HG03045 (cell line): ENCODE results near the gene TADA3.

Source experiments
- ATAC-seq: cut with Tn5 transposase; IDR thresholded peaks from one replicate; pipeline ENCODE4 v1.9.1; 2021; ENCODE audit warnings: mild to moderate bottlenecking, moderate library complexity; ENCODE audit not compliant: unreplicated experiment

Gene TADA3, protein sequence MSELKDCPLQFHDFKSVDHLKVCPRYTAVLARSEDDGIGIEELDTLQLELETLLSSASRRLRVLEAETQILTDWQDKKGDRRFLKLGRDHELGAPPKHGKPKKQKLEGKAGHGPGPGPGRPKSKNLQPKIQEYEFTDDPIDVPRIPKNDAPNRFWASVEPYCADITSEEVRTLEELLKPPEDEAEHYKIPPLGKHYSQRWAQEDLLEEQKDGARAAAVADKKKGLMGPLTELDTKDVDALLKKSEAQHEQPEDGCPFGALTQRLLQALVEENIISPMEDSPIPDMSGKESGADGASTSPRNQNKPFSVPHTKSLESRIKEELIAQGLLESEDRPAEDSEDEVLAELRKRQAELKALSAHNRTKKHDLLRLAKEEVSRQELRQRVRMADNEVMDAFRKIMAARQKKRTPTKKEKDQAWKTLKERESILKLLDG

GRCh38 chr3:9792405-9793160 is at the start of gene TADA3, which contains the start of gene ARPC4:
TADA3 (minus strand) TSS chr3:9792473; CDS start chr3:9791466, 1,007 bp downstream.
ARPC4 (plus strand) TSS chr3:9793082; CDS start chr3:9793122, 40 bp downstream.
- ATAC-seq = peak; percentile 83

DNA sequence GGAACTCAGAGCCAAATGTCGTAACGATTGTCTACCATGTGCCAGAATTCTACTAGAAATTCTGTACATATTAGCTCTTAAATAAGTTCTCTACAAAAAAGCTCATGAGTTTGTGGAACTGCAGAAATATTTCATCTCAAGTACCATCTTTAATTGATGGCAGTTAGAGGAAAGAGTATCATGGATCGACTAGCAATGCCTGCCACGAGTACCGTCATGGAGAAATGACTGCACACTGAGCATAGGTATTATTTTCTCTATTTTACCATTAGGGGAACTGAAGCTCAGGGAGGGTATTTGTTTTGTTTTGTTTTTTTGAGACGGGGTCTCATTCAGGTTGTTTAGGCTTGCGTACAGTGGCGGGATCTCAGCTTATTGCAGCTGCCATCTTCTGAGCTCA is 48.7 kb upstream of the TADA3 start:
- no peak for ATAC-seq

GRCh38 chr3:9838856-9839255 is 46.6 kb upstream of the TADA3 start:
- ATAC-seq = no peak

- no peak for ATAC-seq
Observed at GRCh38 chr3:9837701-9838582, 45.7 kb upstream of the TADA3 start.

DNA sequence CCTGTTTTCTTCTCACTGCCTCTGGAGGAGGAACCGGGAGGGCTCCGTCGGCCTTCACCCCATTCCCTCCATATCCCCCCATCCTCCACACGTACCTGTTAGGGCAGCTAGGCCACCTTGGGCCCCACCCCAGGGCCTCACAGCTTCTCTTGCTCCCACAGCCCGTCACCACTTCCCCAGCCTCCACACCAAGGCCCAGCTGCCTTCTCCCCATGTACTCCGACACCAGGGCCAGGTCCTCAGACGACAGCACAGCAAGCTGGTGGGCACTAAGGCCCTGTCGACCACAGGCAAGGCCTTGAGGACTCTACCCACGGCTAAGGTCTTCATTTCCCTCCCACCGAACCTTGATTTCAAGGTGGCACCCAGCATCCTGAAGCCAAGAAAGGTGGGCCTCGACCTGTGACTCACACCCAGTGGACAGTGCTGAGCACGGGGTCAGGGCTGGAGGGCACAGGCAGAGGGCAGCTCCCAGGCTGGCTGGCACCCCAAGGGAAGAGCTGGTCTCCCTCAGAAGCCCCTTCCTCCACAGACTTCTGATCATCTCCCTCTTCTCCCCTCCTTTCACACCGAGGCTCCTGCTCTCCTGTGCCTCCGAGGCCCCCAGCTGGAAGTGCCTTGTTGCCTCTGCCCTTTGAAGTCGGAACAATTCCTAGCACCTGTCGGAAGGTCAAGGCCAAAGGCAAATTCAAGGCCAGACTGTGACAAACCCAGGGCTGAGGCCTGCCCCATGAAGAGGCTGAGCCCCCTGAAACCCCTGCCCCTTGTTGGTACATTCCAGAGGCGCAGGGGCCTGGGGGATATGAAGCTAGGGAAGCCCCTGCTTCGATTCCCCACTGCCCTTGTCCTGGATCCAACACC is 42.5 kb upstream of the TADA3 start:
- no peak for ATAC-seq

GRCh38 chr3:9833078-9833477 is 40.8 kb upstream of the TADA3 start:
- no peak for ATAC-seq

GRCh38 chr3:9831253-9831652 is 39.0 kb upstream of the TADA3 start:
- no peak for ATAC-seq

- ATAC-seq = no peak
Observed at GRCh38 chr3:9828801-9829755, 36.8 kb upstream of the TADA3 start.

- no peak for ATAC-seq
Observed at GRCh38 chr3:9826815-9827573, 34.7 kb upstream of the TADA3 start.

- no peak for ATAC-seq
Observed at GRCh38 chr3:9825451-9826040, 33.3 kb upstream of the TADA3 start.

DNA sequence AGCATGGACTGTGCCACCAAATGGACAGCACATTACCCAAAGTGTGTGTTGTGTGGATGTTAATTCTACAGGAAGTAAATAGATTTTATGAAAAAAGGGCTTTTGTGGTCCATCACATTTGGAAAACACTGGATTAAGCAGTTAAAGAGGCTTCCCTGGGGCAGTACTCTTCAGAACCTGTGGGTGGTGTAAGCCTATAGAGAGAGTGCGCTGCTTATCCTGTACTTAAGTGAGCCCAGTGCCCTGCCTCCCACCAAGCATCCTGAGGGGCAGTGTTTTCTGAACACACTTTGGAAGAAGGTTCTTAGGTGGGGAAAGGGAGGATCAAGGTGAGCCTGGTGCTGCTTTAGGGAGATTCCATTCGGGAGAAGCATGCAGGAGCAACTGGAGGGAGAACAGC is 28.7 kb upstream of the TADA3 start:
- no peak for ATAC-seq

- ATAC-seq = no peak
Observed at GRCh38 chr3:9820543-9820942, 28.3 kb upstream of the TADA3 start.

DNA sequence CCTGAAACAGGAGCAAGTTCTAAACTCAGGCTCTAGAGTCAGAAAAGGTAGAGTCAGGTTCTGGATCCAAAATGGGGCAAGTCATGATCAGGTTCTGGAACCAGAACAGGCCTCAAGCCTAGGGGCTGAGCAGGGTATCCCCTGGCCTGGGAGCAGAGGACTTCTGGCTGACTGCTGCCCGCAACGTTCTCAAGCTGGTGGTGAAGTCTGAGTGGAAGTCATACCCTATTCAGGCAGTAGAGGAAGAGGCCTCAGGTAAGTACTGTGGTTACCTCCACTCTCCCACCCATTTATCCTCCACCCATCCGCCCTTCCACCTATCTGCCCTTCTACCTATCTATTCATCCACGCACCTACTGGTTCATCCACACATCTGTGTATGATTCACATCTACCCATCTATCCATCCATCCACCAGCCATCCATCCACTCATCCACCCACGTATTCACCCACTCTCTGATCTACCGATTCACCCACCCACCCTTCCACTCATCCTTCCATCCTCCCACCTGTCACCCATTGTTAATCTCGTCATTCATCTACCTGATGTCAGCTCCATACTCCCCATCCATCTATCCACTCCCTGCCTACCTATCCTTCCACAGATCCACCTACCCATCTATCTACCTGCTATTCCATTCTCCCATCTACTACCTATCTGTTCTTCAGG is 26.5 kb upstream of the TADA3 start:
- no peak for ATAC-seq

- ATAC-seq = no peak
Observed at GRCh38 chr3:9817436-9817835, 25.2 kb upstream of the TADA3 start.

DNA sequence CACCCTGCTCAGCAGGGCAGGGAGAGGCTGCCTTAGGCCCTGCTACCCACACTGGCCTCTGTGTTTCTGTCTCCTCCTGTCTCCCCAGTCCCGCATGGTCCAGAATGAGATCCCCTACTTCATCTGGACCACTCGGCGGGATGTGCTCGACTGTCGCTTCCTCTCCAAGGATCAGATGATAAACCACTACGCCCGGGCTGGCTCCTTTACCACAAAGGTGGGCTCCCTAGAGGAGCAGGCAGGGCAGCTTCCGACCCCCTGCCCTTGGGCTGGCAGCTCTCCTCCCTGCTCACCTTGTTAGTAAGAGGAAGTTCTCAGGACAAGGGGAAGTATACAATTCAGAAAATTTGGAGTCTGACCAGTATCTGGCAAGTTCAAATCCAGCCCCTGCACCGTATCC is 23.7 kb upstream of the TADA3 start:
- ATAC-seq = no peak

DNA sequence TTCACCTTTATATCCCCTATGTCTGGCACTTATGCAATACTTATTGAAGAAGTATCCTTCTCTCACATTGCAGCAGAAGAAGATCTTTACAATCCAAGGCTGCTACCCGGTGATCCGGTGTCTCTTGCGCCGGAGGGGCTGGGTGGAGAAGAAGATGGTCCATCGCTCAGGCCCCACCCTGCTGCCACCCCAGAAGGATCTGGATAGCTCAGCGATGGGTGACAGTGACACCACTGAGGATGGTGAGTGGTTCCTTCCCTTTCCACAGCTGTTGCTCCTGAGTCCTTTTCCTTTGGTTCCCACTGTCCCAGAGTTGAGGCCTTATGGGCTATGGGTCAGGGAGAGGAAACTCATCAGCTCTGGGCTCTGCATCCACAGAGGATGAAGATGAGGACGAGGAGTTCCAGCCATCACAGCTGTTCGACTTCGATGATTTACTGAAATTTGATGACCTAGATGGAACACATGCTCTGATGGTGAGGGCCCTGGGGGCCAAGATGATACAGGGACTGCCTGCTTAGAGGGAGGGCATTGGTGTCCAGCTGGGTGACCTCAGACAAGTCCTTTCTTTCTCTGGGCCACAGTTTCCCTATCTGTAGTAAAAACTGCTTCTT is 20.7 kb upstream of the TADA3 start:
- ATAC-seq = no peak

DNA sequence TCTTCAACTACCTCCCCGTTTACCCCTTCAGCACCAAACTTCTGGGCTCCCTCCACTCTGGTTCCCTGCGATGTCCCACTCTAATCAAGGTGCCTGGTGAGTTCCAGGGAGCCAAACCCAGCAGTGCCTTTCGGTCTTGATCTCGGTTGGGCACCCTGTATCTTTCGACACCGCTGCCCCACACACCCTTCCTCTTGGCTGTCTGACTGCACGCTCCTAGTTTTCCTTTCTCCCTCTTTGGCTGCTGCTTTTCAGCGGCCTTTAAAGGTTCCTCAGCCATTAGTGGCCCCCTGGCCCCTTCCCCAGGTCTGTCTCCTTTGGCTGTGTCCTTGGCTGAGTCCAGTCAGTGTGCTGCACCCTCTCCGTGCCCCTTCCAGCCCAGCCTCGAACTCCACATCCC is 18.6 kb upstream of the TADA3 start:
- ATAC-seq = no peak
